Pancreas (tissue), 10 donors: ENCODE measurements around the gene RAB3GAP1. TPM values are rescaled to one million over a fixed set of nuclear protein-coding genes. Genes with fewer than 3 reads are reported as not detected.
"Not testable (repeated sequence)": the region's sequence is repeated elsewhere in the genome, so short reads cannot be mapped to it uniquely, and the experiment has no call there.

Experiments used
- ATAC-seq, 4 donors: fragments of 200-7000 bp; cut with Tn5 transposase; one replicate each; pipeline versions ENCODE4 v1.8.0 to v1.9.1; 2020; ENCODE audit warnings: mild to moderate bottlenecking in 4 of 4, moderate library complexity in 4 of 4
- DNase-seq, 6 donors: peaks; one replicate each; pipeline ENCODE4 v3.0.0-alpha.2; 2020
- FAIRE-seq: peaks from 2 replicates; lab custom pipeline; 2012; peaks lifted over from hg19 to GRCh38; lab: Jason Lieb, UNC
- H3K27ac ChIP-seq, 4 donors: fragments of 200-600 bp; sonication (generic); 1 replicate in 3 of 4; 2 replicates in 1 of 4; pipeline versions ENCODE4 v1.5.0 to v1.8.0; 2020
- H3K27me3 ChIP-seq, 4 donors: fragments of 200-600 bp; one replicate each; pipeline ENCODE4 v1.8.0; 2021
- H3K36me3 ChIP-seq, 3 donors: fragments of 200-600 bp; sonication (generic) in 1 of 3; one replicate each; pipeline versions ENCODE4 v1.5.0 to v1.8.0; 2020 to 2021
- H3K4me1 ChIP-seq, 3 donors: fragments of 200-600 bp; one replicate each; pipeline ENCODE4 v1.8.0; 2021
- H3K4me3 ChIP-seq, 4 donors: fragments of 200-600 bp; sonication (generic) in 2 of 4; one replicate each; pipeline versions ENCODE4 v1.5.0 to v1.8.0; 2020 to 2021
- H3K9me3 ChIP-seq, 4 donors: fragments of 200-600 bp; one replicate each; pipeline ENCODE4 v1.8.0; 2021
- CTCF ChIP-seq, 4 donors: fragments of 200-600 bp; sonication (generic) in 3 of 4; IDR thresholded peaks; one replicate each; pipeline versions ENCODE4 v1.5.0 to v1.8.0; 2021; ENCODE audit warnings: antibody characterized with exemption in 4 of 4
- WGBS, 2 donors: extraction: QIAGEN DNeasy Blood & Tissue Kit; methylation state at CpG; one replicate each; pipeline ENCODE4 v1.1.7; 2013; 5-methylcytosine and 5-hydroxymethylcytosine counted together
- intact Hi-C, 3 donors: fragments of 100-400 bp; cut with DNase I; formaldehyde crosslinking; loops; one replicate each; pipeline versions ENCODE4 v1.11.1 to v1.14.2; 2022
- polyA plus RNA-seq, 2 donors: library from polyadenylated mRNA; stranded (reverse); fragments of 200-250 nt; gene quantifications; one replicate each; pipeline ENCODE4 v1.2.3, GENCODE V29; 2013
- total RNA-seq, 6 donors: library from RNA; stranded (reverse); fragmentation: NEBNext Ultra II Directional in 4 of 6; extraction: Animal tissue kit (Norgen Biotek cat#: 25700) in 4 of 6; gene quantifications; one replicate each; pipeline versions ENCODE4 v1.2.1 to v1.2.4, GENCODE V29; 2021 to 2023
- donor health status: healthy with polysubstance abuse.
- donor health status: DM: no; HTN: no; CAD: no; lungs with moderate emphysema.
- donor health status: DM: no; HTN: no; CAD: no.
- donor health status: control.
- donor health status: control.
- donor health status: Bipolar disorder and iron deficiency.
- donor health status: DM: yes; HTN: yes; CAD: no.
- donor health status: DM: no; HTN: no; CAD: no.
- donor health status: DM: no; HTN: no; CAD: no.
- donor health status: DM: yes; HTN: yes; CAD: no.

The RAB3GAP1 gene
- total and polyA plus RNA-seq, 8 donors: 10.3 to 25.5 (median 22.3) TPM

- WGBS, 2 donors: 96 to 98% methylated on average over 3 of the region's 3 CpGs
- no peak overlapping the region for H3K4me3 ChIP-seq
- TF ChIP-seq CTCF (IDR thresholded peaks at IDR 0.05): no peak
- peaks cover 0 to 5% (median 0%) of the 10 kb centered on the region in 3 donors for H3K4me1 ChIP-seq
- H3K27ac ChIP-seq: no peak overlapping the region
- ATAC-seq (no peak), DNase-seq (no peak), FAIRE-seq (no peak)
- H3K36me3 ChIP-seq: peaks cover 0 to 16% (median 3%) of the 10 kb centered on the region in 3 donors
- H3K9me3 ChIP-seq: no peaks in the 10 kb centered on the region
- no peaks in the 10 kb centered on the region for H3K27me3 ChIP-seq
- intact Hi-C loops: no loop called here
Measured at GRCh38 chr2:135113322-135113721, 61.2 kb downstream of the RAB3GAP1 start.

GRCh38 chr2:135119582-135119981, 67.5 kb downstream of the RAB3GAP1 start:
- no peaks in the 10 kb centered on the region for H3K27me3 ChIP-seq
- no peaks in the 10 kb centered on the region for H3K9me3 ChIP-seq
- no peak overlapping the region for H3K4me3 ChIP-seq
- intact Hi-C loops: no loop called here
- FAIRE-seq: no peak
- ATAC-seq: no peak
- TF ChIP-seq CTCF (IDR thresholded peaks at IDR 0.05): no peak
- H3K27ac ChIP-seq: no peak overlapping the region
- H3K4me1 ChIP-seq: peaks cover 10 to 16% (median 15%) of the 10 kb centered on the region in 3 donors
- no peak for DNase-seq
- H3K36me3 ChIP-seq: peaks cover 0 to 6% (median 0%) of the 10 kb centered on the region in 3 donors

- TF ChIP-seq CTCF (IDR thresholded peaks at IDR 0.05): no peak
- FAIRE-seq: peak; percentile 45
- H3K4me3 ChIP-seq: no peak overlapping the region
- H3K9me3 ChIP-seq: no peaks in the 10 kb centered on the region
- peaks cover 10 to 16% (median 10%) of the 10 kb centered on the region in 3 donors for H3K4me1 ChIP-seq
- peak; percentile 71 to 86 (median 76) for ATAC-seq
- peaks cover 0 to 17% (median 0%) of the 10 kb centered on the region in 3 donors for H3K36me3 ChIP-seq
- WGBS, 2 donors: 38 to 44% methylated on average over 2 of the region's 2 CpGs
- no peak for DNase-seq
- intact Hi-C loops: no loop called here
- no peak overlapping the region for H3K27ac ChIP-seq
- no peaks in the 10 kb centered on the region for H3K27me3 ChIP-seq
Measured at GRCh38 chr2:135121016-135121657, 69.0 kb downstream of the RAB3GAP1 start.

GRCh38 chr2:135121658-135122039, 69.6 kb downstream of the RAB3GAP1 start:
- ATAC-seq, H3K27me3 ChIP-seq, intact Hi-C loops, FAIRE-seq, H3K9me3 ChIP-seq, DNase-seq, H3K27ac ChIP-seq, H3K4me3 ChIP-seq: not testable (repeated sequence)
- WGBS, 2 donors: 85 to 93% methylated on average over 6 of the region's 6 CpGs
- peaks cover 0 to 22% (median 0%) of the 10 kb centered on the region in 3 donors for H3K36me3 ChIP-seq
- peaks cover 10 to 16% (median 10%) of the 10 kb centered on the region in 3 donors for H3K4me1 ChIP-seq

GRCh38 chr2:135124924-135125886, 73.1 kb downstream of the RAB3GAP1 start:
- Histone ChIP-seq H3K4me3 (no peak overlapping the region), H3K4me1 (peaks cover 10 to 16% (median 10%) of the 10 kb centered on the region in 3 donors), H3K27ac (no peak overlapping the region), H3K9me3 (no peaks in the 10 kb centered on the region), H3K36me3 (peaks cover 0 to 50% (median 9%) of the 10 kb centered on the region in 3 donors), H3K27me3 (no peaks in the 10 kb centered on the region)
- intact Hi-C loops: no loop called here
- no peak for TF ChIP-seq CTCF (IDR thresholded peaks at IDR 0.05)
- FAIRE-seq (no peak), DNase-seq (no peak), ATAC-seq (no peak)
- 96 to 100% methylated on average over 1 of the region's 1 CpG for WGBS, 2 donors
